Activated B cell treated with CpG ODN at 0.5 μM for 24 hours (primary cell): ENCODE measurements around the gene CTNND1. TPM values are rescaled to one million over a fixed set of nuclear protein-coding genes. Genes with fewer than 3 reads are reported as not detected.

Experiments used
- ATAC-seq: fragments of 200-7000 bp; cut with Tn5 transposase; one replicate; pipeline ENCODE4 v1.10.0; 2021; ENCODE audit warnings: low read depth, mild to moderate bottlenecking, moderate library complexity
- CTCF ChIA-PET: fragments of 350-600 bp; sonication (Branson Sonifier 250); formaldehyde crosslinking; loops from one replicate; lab custom pipeline; 2021; ENCODE audit warnings: antibody characterized with exemption; lab: Charles Lee
- POLR2A ChIA-PET: fragments of 350-600 bp; sonication (Branson Sonifier 250); formaldehyde crosslinking; loops from one replicate; lab custom pipeline; 2021; ENCODE audit warnings: antibody characterized with exemption; lab: Charles Lee
- DNase-seq: peaks from one replicate; pipeline ENCODE4 v3.0.0; 2022
- H3K27ac Mint-ChIP-seq: one replicate; pipeline ENCODE4 v1.8.0; 2020; ENCODE audit warnings: mixed read lengths
- H3K27me3 Mint-ChIP-seq: one replicate; pipeline ENCODE4 v1.8.0; 2021; ENCODE audit warnings: mixed read lengths
- H3K36me3 Mint-ChIP-seq: one replicate; pipeline ENCODE4 v1.8.0; 2021; ENCODE audit warnings: low read depth, mixed read lengths
- H3K4me1 Mint-ChIP-seq: one replicate; pipeline ENCODE4 v1.8.0; 2021; ENCODE audit warnings: mixed read lengths
- H3K4me3 Mint-ChIP-seq: one replicate; pipeline ENCODE4 v1.8.0; 2020; ENCODE audit warnings: mild to moderate bottlenecking, mixed read lengths
- H3K9me3 Mint-ChIP-seq: one replicate; pipeline ENCODE4 v1.8.0; 2020; ENCODE audit warnings: mixed read lengths
- CTCF ChIP-seq: fragments of 200-600 bp; IDR thresholded peaks from one replicate; pipeline ENCODE4 v1.8.0; 2022; ENCODE audit warnings: antibody characterized with exemption, mild to moderate bottlenecking
- intact Hi-C: fragments of 100-400 bp; cut with micrococcal nuclease; formaldehyde crosslinking; loops from one replicate; pipeline ENCODE4 v1.15.1; 2024
- total RNA-seq: library from RNA; stranded (reverse); gene quantifications from 2 replicates; pipeline ENCODE4 v1.2.3, GENCODE V29; 2022

The CTNND1 gene
- total RNA-seq, 1 donor from 2014 or later, result 42.3 TPM

DNA sequence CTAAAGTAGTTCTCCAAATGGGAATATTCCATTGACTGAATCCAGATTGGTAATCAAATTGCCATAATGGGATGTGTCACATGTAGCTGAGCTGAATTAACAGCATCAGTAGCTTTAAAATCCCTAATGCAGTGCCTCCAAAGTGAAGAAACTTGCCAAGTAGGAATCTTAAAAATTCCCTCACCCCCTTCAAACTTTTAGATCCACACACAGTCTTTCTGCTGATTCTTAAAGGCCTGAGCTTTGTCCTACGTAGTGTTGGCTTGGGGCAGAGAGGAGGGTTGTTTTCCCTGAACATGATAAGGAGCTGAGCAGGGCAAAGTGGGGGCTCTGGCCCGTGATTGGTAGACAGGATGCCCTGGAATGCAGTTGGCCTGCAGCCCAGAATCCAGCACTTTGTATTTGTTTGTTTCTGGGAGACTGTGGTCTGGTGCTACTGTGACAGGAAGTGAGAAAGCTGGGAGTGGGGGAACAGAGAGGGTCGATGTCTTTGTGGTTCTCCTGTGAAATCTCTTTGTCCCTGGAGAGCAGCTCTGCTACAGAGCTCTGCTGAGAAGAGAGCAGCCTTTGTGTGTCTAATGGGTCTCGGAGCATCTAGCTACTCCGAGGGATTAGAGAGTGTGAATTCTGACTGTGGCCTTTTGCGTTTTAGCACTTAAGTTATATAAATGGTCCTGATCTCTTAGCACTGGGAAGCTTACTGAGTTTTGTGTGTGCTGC lies 16.9 kb downstream of the CTNND1 start:
- POLR2A ChIA-PET, result interaction anchor here (0.6 to 1.8 kb wide), 3 partner anchors 14 to 37 kb away, joined by 4 to 13 read pairs (median 4); partner anchors contain the start of gene SELENOH

GRCh38 chr11:57779276-57779675 lies 17.7 kb downstream of the CTNND1 start:
- Mint-ChIP-seq H3K9me3 (no peaks in the 10 kb centered on the region), H3K4me1 (peaks cover 55% of the 10 kb centered on the region), H3K4me3 (no peak overlapping the region), H3K36me3 (peaks cover 1% of the 10 kb centered on the region), H3K27ac (no peak overlapping the region), H3K27me3 (no peaks in the 10 kb centered on the region)
- no peak for ATAC-seq
- DNase-seq, result no peak
- no peak for TF ChIP-seq CTCF
- intact Hi-C loops, result no loop called here
- CTCF ChIA-PET, result interaction anchor here (1.1 to 1.7 kb wide), 2 partner anchors 15 to 28 kb away, joined by 3 to 4 read pairs; partner anchors contain the start of gene BTBD18
- POLR2A ChIA-PET, result interaction anchor here (1.1 to 1.8 kb wide), 2 partner anchors 13 to 21 kb away, joined by 4 to 13 read pairs; no protein-coding TSS in a partner anchor

More for the DNA sequence above, 16.9 kb downstream of the CTNND1 start:
- H3K9me3 Mint-ChIP-seq, result no peaks in the 10 kb centered on the region
- H3K27ac Mint-ChIP-seq, result peak overlapping the region; percentile 4
- H3K4me1 Mint-ChIP-seq, result peaks cover 51% of the 10 kb centered on the region
- TF ChIP-seq CTCF, result no peak
- peaks cover 3% of the 10 kb centered on the region for H3K36me3 Mint-ChIP-seq
- no peaks in the 10 kb centered on the region for H3K27me3 Mint-ChIP-seq
- ATAC-seq (no peak), DNase-seq (no peak)
- CTCF ChIA-PET, result interaction anchor here (1.1 to 1.7 kb wide), 4 partner anchors 14 to 254 kb away, joined by 3 to 5 read pairs (median 4); partner anchors contain the start of gene BTBD18
- intact Hi-C loops, result no loop called here
- H3K4me3 Mint-ChIP-seq, result no peak overlapping the region

- H3K4me1 Mint-ChIP-seq, result peaks cover 60% of the 10 kb centered on the region
- ChIA-PET CTCF (interaction anchor here (0.7 kb wide), 1 partner anchor 30 kb away, joined by 3 read pairs; the partner anchor contains the start of gene BTBD18), POLR2A (interaction anchor here (1.0 kb wide), 1 partner anchor 40 kb away, joined by 3 read pairs; no protein-coding TSS in a partner anchor)
- H3K27ac Mint-ChIP-seq, result no peak overlapping the region
- TF ChIP-seq CTCF, result no peak
- DNase-seq (no peak), ATAC-seq (no peak)
- intact Hi-C loops, result no loop called here
- H3K9me3 Mint-ChIP-seq, result no peaks in the 10 kb centered on the region
- no peaks in the 10 kb centered on the region for H3K27me3 Mint-ChIP-seq
- peaks cover 3% of the 10 kb centered on the region for H3K36me3 Mint-ChIP-seq
- no peak overlapping the region for H3K4me3 Mint-ChIP-seq
Measured at GRCh38 chr11:57781529-57781943, 19.9 kb downstream of the CTNND1 start.

- ATAC-seq (peak; percentile 87), DNase-seq (no peak)
- CTCF ChIA-PET, result interaction anchor here (0.8 to 1.9 kb wide), 5 partner anchors 9 to 35 kb away, joined by 3 to 28 read pairs (median 5); partner anchors contain the start of gene BTBD18
- H3K27me3 Mint-ChIP-seq, result no peaks in the 10 kb centered on the region
- TF ChIP-seq CTCF, result no peak
- POLR2A ChIA-PET, result interaction anchor here (0.5 to 2.6 kb wide), 12 partner anchors 8 to 793 kb away, joined by 3 to 32 read pairs (median 6); partner anchors contain the start of genes CTNND1, MED19, SELENOH and TMX2
- intact Hi-C loops, result loop anchor here (1.0 kb wide), 2 partner anchors 8 to 15 kb away; no protein-coding TSS in a partner anchor
- H3K27ac Mint-ChIP-seq, result peak overlapping the region; percentile 92
- H3K9me3 Mint-ChIP-seq, result no peaks in the 10 kb centered on the region
- peaks cover 3% of the 10 kb centered on the region for H3K36me3 Mint-ChIP-seq
- peak overlapping the region; percentile 75 for H3K4me3 Mint-ChIP-seq
- peaks cover 67% of the 10 kb centered on the region for H3K4me1 Mint-ChIP-seq
Measured at GRCh38 chr11:57785072-57785471, 23.5 kb downstream of the CTNND1 start.

DNA sequence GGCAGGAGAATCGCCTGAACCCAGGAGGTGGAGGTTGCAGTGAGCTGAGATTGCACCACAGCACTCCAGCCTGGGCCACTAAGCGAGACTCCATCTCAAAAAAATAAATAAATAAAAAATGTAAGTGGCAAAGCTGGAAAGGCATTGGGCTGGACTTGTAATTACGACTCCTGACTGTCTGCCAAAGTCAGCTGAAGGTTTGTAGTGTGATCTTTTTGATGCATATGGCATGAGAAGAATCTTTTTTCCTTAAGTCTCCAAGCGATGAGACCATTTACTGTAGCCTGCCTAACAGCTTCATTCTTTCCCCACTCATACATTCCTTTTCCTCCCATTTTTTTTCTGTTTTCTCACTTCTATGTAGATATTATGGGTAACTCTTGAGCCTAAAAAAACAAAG lies 24.8 kb downstream of the CTNND1 start:
- H3K27me3 Mint-ChIP-seq, result no peaks in the 10 kb centered on the region
- H3K4me3 Mint-ChIP-seq, result peak overlapping the region; percentile 75
- no peak for ATAC-seq
- DNase-seq, result no peak
- no peaks in the 10 kb centered on the region for H3K9me3 Mint-ChIP-seq
- peaks cover 75% of the 10 kb centered on the region for H3K4me1 Mint-ChIP-seq
- peak overlapping the region; percentile 92 for H3K27ac Mint-ChIP-seq
- intact Hi-C loops, result no loop called here
- H3K36me3 Mint-ChIP-seq, result peaks cover 3% of the 10 kb centered on the region
- TF ChIP-seq CTCF, result no peak
- POLR2A ChIA-PET, result interaction anchor here (1.0 to 1.8 kb wide), 3 partner anchors 42 to 791 kb away, joined by 3 to 8 read pairs (median 5); partner anchors contain the start of gene SELENOH
- CTCF ChIA-PET, result interaction anchor here (1.4 kb wide), 1 partner anchor 14 kb away, joined by 5 read pairs; no protein-coding TSS in a partner anchor
